CD4-positive, alpha-beta T cell treated with Interleukin-6 at 100 ng/mL for 8 hours (primary cell): ENCODE results near the gene BMPR1B.
"Not testable (repeated sequence)": the region's sequence is repeated elsewhere in the genome, so short reads cannot be mapped to it uniquely, and the experiment has no call there.

Experiments used
- DNase-seq: peaks from one replicate; pipeline ENCODE4 v3.0.0-alpha.2; 2020; ENCODE audit warnings: mixed read lengths, low spot score

BMPR1B gene

GRCh38 chr4:95038791-95039190 is 281.0 kb downstream of the BMPR1B start:
- DNase-seq, result no peak

- no peak for DNase-seq
These were observed 286.6 kb downstream of the BMPR1B start for GRCh38 chr4:95044324-95044837.

GRCh38 chr4:95045429-95045828 is 287.7 kb downstream of the BMPR1B start:
- DNase-seq, result no peak

- no peak for DNase-seq
These were observed 290.5 kb downstream of the BMPR1B start for GRCh38 chr4:95048296-95048695.

GRCh38 chr4:95049551-95050233 is 291.9 kb downstream of the BMPR1B start:
- no peak for DNase-seq

GRCh38 chr4:95050980-95051701 is 293.4 kb downstream of the BMPR1B start:
- no peak for DNase-seq

GRCh38 chr4:95051702-95052020 is 293.9 kb downstream of the BMPR1B start:
- no peak for DNase-seq

GRCh38 chr4:95058991-95059390 is 301.2 kb downstream of the BMPR1B start:
- no peak for DNase-seq

GRCh38 chr4:95059663-95060062 is 301.9 kb downstream of the BMPR1B start:
- DNase-seq, result no peak

- DNase-seq, result no peak
These were observed 303.5 kb downstream of the BMPR1B start for GRCh38 chr4:95061220-95061619.

GRCh38 chr4:95061801-95062200 is 304.0 kb downstream of the BMPR1B start:
- DNase-seq, result not testable (repeated sequence)

GRCh38 chr4:95066050-95066449 is 308.3 kb downstream of the BMPR1B start:
- no peak for DNase-seq

- DNase-seq, result no peak
These were observed 310.6 kb downstream of the BMPR1B start for GRCh38 chr4:95068401-95068800.

- DNase-seq, result no peak
These were observed 311.2 kb downstream of the BMPR1B start for GRCh38 chr4:95068818-95069478.

GRCh38 chr4:95071851-95072250 is 314.1 kb downstream of the BMPR1B start:
- DNase-seq, result no peak

GRCh38 chr4:95073646-95074045 is 315.9 kb downstream of the BMPR1B start:
- DNase-seq, result no peak

- DNase-seq, result no peak
These were observed 320.1 kb downstream of the BMPR1B start for GRCh38 chr4:95077864-95078263.

- DNase-seq, result no peak
These were observed 323.2 kb downstream of the BMPR1B start for GRCh38 chr4:95080969-95081368.

- no peak for DNase-seq
These were observed 326.8 kb downstream of the BMPR1B start for GRCh38 chr4:95084584-95084983.

GRCh38 chr4:95085124-95085833 is 327.5 kb downstream of the BMPR1B start:
- DNase-seq, result no peak

GRCh38 chr4:95086551-95086950 is 328.8 kb downstream of the BMPR1B start:
- no peak for DNase-seq

GRCh38 chr4:95087657-95088455 is 330.1 kb downstream of the BMPR1B start:
- DNase-seq, result no peak
